ENCODE data around the gene SLC10A4. TPM values are rescaled to one million over a fixed set of nuclear protein-coding genes. Genes with fewer than 3 reads are reported as not detected.

Gene SLC10A4
- total RNA-seq, 2 donors from 2014 or later: 0.27 to 0.42 TPM

DNA sequence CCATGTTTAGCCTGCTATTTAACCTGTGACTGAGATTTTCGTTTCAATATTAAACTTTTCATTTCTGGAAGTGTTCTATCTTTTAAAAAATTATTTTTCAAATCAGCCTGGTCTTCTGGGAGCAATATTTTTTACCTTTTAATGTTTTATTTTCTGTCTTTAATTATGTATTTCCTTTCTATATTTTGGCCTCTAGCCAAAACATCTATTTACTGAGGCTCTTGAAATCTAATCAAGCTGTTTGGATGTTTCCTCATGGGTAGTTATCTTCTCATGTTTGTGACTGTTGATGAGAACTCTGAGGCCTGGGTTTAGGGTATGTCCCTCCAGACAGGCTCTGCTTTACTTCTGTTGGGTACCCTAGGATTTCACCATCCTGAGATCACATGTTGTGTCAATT, 10.3 kb upstream of the SLC10A4 start:
- no peaks in the 10 kb centered on the region for H3K36me3 ChIP-seq
- H3K27me3 ChIP-seq (replicated peaks; ENCODE audit: insufficient read depth): no peaks in the 10 kb centered on the region
- no peak overlapping the region for H3K27ac ChIP-seq
- DNase-seq (ENCODE audit: low spot score): no peak
- ATAC-seq (ENCODE audit: insufficient number of reproducible peaks, low FRiP score, low read depth): no peak
- peaks cover 0 to 8% of the 10 kb centered on the region in 2 donors for H3K4me1 ChIP-seq (ENCODE audit: control insufficient read depth in 1 of 2, low read depth in 2 of 2)
- H3K9me3 ChIP-seq: no peaks in the 10 kb centered on the region
- TF ChIP-seq, protein P1, sequence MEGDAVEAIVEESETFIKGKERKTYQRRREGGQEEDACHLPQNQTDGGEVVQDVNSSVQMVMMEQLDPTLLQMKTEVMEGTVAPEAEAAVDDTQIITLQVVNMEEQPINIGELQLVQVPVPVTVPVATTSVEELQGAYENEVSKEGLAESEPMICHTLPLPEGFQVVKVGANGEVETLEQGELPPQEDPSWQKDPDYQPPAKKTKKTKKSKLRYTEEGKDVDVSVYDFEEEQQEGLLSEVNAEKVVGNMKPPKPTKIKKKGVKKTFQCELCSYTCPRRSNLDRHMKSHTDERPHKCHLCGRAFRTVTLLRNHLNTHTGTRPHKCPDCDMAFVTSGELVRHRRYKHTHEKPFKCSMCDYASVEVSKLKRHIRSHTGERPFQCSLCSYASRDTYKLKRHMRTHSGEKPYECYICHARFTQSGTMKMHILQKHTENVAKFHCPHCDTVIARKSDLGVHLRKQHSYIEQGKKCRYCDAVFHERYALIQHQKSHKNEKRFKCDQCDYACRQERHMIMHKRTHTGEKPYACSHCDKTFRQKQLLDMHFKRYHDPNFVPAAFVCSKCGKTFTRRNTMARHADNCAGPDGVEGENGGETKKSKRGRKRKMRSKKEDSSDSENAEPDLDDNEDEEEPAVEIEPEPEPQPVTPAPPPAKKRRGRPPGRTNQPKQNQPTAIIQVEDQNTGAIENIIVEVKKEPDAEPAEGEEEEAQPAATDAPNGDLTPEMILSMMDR (IDR thresholded peaks at IDR 0.05): no peak
- no peak overlapping the region for H3K4me3 ChIP-seq

DNA sequence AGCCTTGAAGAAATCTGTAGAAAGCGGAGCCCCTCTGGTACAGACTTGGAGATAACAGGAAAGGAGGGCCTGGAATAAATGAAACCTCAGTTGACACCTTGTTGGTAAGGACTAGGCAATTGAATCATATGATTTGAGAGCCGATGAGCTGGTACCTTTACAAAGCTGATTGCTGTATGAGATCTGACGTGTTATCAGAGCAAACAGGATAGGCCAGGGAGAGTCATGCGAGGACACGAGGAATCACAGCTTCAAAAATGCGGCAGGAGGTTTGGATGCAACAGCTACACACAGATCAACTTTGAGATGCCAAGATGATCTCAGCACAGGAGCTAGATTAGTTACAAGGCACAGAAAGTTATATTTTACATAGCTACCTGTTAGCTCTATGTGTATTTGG, 7.4 kb upstream of the SLC10A4 start:
- H3K27ac ChIP-seq: no peak overlapping the region
- ATAC-seq (ENCODE audit: insufficient number of reproducible peaks, low FRiP score, low read depth) (no peak), DNase-seq (ENCODE audit: low spot score) (no peak)
- no peaks in the 10 kb centered on the region for H3K36me3 ChIP-seq
- H3K4me3 ChIP-seq: no peak overlapping the region
- peaks cover 7 to 27% of the 10 kb centered on the region in 2 donors for H3K4me1 ChIP-seq (ENCODE audit: control insufficient read depth in 1 of 2, low read depth in 2 of 2)
- no peaks in the 10 kb centered on the region for H3K27me3 ChIP-seq (replicated peaks; ENCODE audit: insufficient read depth)
- no peaks in the 10 kb centered on the region for H3K9me3 ChIP-seq
- TF ChIP-seq, protein P1 (IDR thresholded peaks at IDR 0.05): no peak

DNA sequence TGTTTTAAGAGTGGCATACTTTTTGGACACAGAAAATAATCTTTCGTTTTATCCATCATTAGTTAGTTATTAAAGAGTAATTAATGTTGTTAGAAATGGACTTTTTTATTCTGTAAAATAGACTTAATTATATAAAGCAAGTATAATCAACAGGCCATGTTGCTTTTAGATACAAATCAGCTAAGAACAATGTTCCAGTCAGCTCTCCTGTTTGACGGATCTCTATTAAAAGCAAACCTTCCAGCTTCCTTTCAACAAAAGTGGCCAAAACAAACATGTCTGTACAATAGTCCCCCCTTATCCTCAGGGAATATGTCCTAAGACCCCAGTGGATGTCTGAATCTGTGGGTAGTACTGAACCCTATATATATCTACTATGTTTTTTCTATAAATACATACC, 4.9 kb upstream of the SLC10A4 start:
- TF ChIP-seq, protein P1 (IDR thresholded peaks at IDR 0.05): no peak

DNA sequence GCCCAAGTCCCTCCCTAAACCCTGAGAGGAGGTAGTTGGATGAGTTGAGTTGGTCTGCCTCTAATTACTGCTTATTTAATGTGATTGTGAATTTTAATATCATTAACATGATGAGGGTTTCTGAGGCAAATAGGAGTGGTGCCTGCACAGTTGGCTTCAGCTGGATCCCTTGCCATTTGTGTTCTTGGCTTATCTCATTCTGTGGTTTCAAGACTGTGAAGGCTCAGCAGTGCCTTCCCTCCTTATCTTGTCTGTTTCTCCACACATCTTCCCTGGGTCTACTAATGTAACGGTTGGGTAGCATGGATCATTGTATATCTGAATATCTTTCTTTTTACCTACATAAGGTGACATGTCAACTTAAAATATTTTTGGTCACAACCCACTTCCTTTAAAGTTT, 1.6 kb upstream of the SLC10A4 start:
- Histone ChIP-seq H3K27me3 (replicated peaks; ENCODE audit: insufficient read depth) (peaks cover 7% of the 10 kb centered on the region), H3K27ac (no peak overlapping the region), H3K9me3 (no peaks in the 10 kb centered on the region), H3K4me1 (ENCODE audit: control insufficient read depth in 1 of 2, low read depth in 2 of 2) (peaks cover 10 to 35% of the 10 kb centered on the region in 2 donors), H3K36me3 (no peaks in the 10 kb centered on the region), H3K4me3 (no peak overlapping the region)
- TF ChIP-seq, protein P1 (IDR thresholded peaks at IDR 0.05): no peak
- DNase-seq (ENCODE audit: low spot score) (no peak), ATAC-seq (ENCODE audit: insufficient number of reproducible peaks, low FRiP score, low read depth) (no peak)

More for the DNA sequence above, 4.9 kb upstream of the SLC10A4 start:
- no peak overlapping the region for H3K4me3 ChIP-seq
- H3K4me1 ChIP-seq (ENCODE audit: control insufficient read depth in 1 of 2, low read depth in 2 of 2): peaks cover 7 to 27% of the 10 kb centered on the region in 2 donors
- no peaks in the 10 kb centered on the region for H3K36me3 ChIP-seq
- H3K9me3 ChIP-seq: no peaks in the 10 kb centered on the region
- H3K27ac ChIP-seq: no peak overlapping the region
- no peak for ATAC-seq (ENCODE audit: insufficient number of reproducible peaks, low FRiP score, low read depth)
- no peaks in the 10 kb centered on the region for H3K27me3 ChIP-seq (replicated peaks; ENCODE audit: insufficient read depth)
- DNase-seq (ENCODE audit: low spot score): no peak

DNA sequence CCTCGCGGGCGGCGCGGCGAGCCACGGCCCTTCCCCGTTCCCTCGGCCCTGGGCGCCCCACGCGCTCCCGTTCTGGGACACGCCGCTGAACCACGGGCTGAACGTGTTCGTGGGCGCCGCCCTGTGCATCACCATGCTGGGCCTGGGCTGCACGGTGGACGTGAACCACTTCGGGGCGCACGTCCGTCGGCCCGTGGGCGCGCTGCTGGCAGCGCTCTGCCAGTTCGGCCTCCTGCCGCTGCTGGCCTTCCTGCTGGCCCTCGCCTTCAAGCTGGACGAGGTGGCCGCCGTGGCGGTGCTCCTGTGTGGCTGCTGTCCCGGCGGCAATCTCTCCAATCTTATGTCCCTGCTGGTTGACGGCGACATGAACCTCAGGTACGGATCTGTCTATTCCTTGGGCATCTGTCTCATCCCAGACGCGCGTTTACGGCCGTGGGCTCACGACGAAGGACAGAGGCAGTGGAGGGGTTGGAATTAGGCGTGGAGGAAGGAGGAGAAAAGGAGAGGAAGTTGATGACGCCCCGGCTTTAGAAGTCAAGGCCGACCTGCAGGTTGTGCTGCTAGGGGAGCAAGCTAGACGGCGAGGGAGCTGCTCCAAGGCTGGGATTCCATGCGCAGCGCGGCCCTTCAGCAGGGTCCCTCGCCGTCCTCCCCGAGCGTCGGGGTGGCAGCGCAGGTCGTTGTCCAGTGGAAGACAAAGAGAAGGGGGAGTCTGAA, 792 bp downstream of the SLC10A4 start:
- Histone ChIP-seq H3K4me3 (peak overlapping the region; percentile 69), H3K36me3 (no peaks in the 10 kb centered on the region), H3K27ac (no peak overlapping the region), H3K9me3 (no peaks in the 10 kb centered on the region), H3K27me3 (replicated peaks; ENCODE audit: insufficient read depth) (peaks cover 7% of the 10 kb centered on the region), H3K4me1 (ENCODE audit: control insufficient read depth in 1 of 2, low read depth in 2 of 2) (peaks cover 9 to 16% of the 10 kb centered on the region in 2 donors)
- no peak for DNase-seq (ENCODE audit: low spot score)
- TF ChIP-seq, protein P1 (IDR thresholded peaks at IDR 0.05): no peak
- ATAC-seq (ENCODE audit: insufficient number of reproducible peaks, low FRiP score, low read depth): no peak
